ENCODE data around the gene ATOH7. TPM values are rescaled to one million over a fixed set of nuclear protein-coding genes. Genes with fewer than 3 reads are reported as not detected.

Gene ATOH7
- 0.23 and 0.90 TPM in 2 replicates for total RNA-seq (2014; rRNA removed; shearing (Covaris generic))

DNA sequence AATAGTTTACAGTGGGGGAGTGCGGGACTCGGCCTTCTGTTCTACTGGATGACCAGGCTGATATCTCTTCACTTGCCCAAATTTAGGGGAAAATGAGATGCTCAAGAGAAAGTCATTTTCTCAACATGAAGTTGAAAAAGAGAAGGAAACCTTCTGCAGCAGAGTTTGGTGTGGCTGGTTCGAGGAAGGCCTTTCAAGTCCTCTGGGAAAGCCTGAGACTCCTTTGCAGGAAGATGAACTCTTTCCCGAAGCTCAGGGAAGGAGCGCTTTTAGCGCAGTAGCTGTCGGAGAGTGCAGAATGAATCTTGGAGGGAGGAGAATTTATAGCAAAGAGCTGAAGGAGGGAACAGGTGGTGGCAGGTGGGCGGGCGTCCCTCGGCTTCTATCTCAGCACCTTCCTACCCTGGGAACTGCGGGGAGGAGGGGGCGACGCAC lies at the start of gene ATOH7:
ATOH7 (minus strand) TSS at position 297 of the 435 bp plus-strand sequence. CDS start 436 bp downstream, outside the sequence.

Other genes with a start within 250 kb of the ATOH7 start
- gene HERC4, start 156.8 kb downstream of the ATOH7 start, total RNA-seq (2014; rRNA removed; shearing (Covaris generic)): 10.3 and 13.0 TPM in 2 replicates
- 0.08 and 0.50 TPM in 2 replicates for gene MYPN, start 122.6 kb downstream of the ATOH7 start, total RNA-seq (2014; rRNA removed; shearing (Covaris generic))
- gene HNRNPH3, start 100.0 kb upstream of the ATOH7 start, total RNA-seq (2014; rRNA removed; shearing (Covaris generic)): 31.3 and 32.1 TPM in 2 replicates
- gene PBLD, start 100.8 kb upstream of the ATOH7 start, total RNA-seq (2014; rRNA removed; shearing (Covaris generic)): 0.87 and 2.8 TPM in 2 replicates
- 8.0 and 11.0 TPM in 2 replicates for gene RUFY2, start 175.2 kb upstream of the ATOH7 start, total RNA-seq (2014; rRNA removed; shearing (Covaris generic))
- gene DNA2, start 239.9 kb upstream of the ATOH7 start, total RNA-seq (2014; rRNA removed; shearing (Covaris generic)): 12.2 and 13.7 TPM in 2 replicates

Measured in A375 (cell line).